ENCODE results near the gene DIABLO. TPM values are rescaled to one million over a fixed set of nuclear protein-coding genes. Genes with fewer than 3 reads are reported as not detected.

The DIABLO gene
- total RNA-seq = 54.7 and 57.6 TPM in 2 replicates

GRCh38 chr12:122225683-122226365 is at the start of gene DIABLO:
TSS of gene DIABLO (minus strand) at chr12:122226052. CDS start at chr12:122226014, 38 bp downstream.

DNA sequence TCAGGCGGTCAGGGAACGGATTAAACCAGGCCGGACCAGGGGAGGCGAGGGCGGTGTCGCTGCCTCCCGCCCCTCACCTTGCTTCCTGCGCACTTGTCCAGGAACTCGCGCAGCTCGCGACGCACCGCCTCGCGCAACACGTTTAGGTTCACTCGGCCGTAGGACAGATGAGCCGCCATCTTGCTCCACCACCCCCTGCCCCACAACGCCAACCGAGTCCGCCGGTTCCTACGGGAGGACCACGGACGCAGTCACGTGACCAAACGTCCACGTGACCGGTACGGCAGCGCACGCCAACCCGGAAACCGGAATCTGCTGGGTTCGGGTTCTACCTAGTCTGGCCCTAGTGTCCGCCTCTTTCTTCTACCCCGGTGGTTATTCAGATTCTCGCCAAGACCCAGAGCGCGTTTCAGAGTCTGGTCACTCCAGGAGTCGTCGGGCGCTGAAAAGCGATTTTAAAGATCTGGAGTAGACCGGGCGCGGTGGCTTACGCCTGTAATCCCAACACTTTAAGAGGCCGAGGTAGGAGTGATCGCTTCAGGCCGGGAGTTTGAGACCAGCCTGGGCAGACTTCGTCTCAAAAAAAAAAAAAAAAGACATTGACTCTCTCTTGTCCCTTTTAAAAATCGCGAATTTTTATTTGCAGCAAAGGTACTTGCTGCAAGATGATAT is 40.5 kb upstream of the DIABLO start, which contains the start of gene VPS33A:
TSS of gene VPS33A (minus strand) at position 265 of the 672 bp plus-strand sequence. CDS start at position 179, 86 bp downstream.

DNA sequence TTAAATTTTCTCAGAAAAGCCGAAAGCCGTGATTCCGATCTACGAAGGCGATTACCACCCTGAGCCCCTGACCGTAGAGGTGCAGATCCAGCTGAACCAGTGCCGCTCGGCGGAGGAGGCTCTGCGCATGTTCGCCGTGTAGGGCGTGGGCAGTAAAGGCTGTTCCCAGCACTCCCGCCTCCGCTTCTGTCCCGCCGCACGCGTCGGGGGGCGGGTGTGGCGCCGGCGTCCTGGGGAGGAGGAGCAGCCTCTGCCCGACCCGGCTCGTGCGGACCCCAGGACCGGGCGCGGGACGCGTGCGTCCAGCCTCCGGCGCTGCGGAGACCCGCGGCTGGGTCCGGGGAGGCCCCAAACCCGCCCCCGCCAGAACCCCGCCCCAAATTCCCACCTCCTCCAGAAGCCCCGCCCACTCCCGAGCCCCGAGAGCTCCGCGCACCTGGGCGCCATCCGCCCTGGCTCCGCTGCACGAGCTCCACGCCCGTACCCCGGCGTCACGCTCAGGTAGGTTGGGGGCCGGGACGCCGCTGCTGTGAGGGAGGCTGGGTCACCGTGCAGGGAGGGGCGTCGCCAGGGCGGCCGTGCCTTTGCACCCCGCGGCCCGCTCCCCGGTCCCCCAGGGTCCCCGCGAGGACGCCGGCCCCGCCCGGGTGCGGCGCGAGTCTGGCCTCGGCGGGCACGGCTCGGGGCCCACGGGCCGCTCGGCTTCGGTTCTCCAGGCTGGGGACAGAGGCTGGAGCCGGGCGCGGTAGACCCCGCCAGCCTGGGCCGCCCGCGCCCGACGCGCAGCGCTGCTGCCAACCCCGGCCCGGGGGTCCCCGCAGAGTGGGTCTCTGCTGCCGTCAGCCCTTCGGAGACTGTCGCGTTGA is 22.3 kb downstream of the DIABLO start, which contains the start of gene B3GNT4:
TSS of gene B3GNT4 (plus strand) at position 409 of the 866 bp plus-strand sequence. CDS start 910 bp downstream, outside the sequence.

GRCh38 chr12:122182887-122183587 is 42.8 kb downstream of the DIABLO start, which contains the start of gene LRRC43:
TSS of gene LRRC43 (plus strand) at chr12:122183123. CDS start at chr12:122183145, 22 bp downstream.

GRCh38 chr12:122174155-122174845 is 51.6 kb downstream of the DIABLO start, which contains the start of gene IL31:
TSS of gene IL31 (minus strand) at chr12:122174221. CDS start at chr12:122174172, 49 bp downstream.

Small RNAs within 50 kb of the gene (small RNA-seq; reads per million reads assigned to genes)
- 2.1 reads per million, percentile 74 among the genes with 10 or more reads in this experiment for gene DIABLO

Other genes with a start within 250 kb of the DIABLO start
- gene BCL7A, start 204.2 kb downstream of the DIABLO start, total RNA-seq = 4.0 and 4.1 TPM in 2 replicates
- gene MLXIP, start 147.3 kb downstream of the DIABLO start, total RNA-seq = 10.5 and 11.8 TPM in 2 replicates
- not detected in 2 replicates for gene IL31, start 51.8 kb downstream of the DIABLO start, total RNA-seq
- gene LRRC43, start 42.9 kb downstream of the DIABLO start, total RNA-seq = 1.0 and 3.4 TPM in 2 replicates
- gene B3GNT4, start 22.3 kb downstream of the DIABLO start, total RNA-seq = 0.26 and 0.54 TPM in 2 replicates
- 23.0 and 25.1 TPM in 2 replicates for gene VPS33A, start 40.4 kb upstream of the DIABLO start, total RNA-seq
- gene CLIP1, start 196.6 kb upstream of the DIABLO start, total RNA-seq = 91.4 and 98.7 TPM in 2 replicates